Adipocyte (in vitro differentiated cells): ENCODE measurements around the gene CCHCR1.

Experiments used
- DNase-seq: peaks from one replicate; pipeline ENCODE4 v3.0.0-alpha.2; 2015; ENCODE audit warnings: low read depth
- H3K27me3 ChIP-seq: replicated peaks from 2 replicates; pipeline ENCODE4 v1.7.0; 2013; ENCODE audit warnings: mild to moderate bottlenecking, low read length, moderate library complexity; ENCODE audit not compliant: control insufficient read depth, insufficient read depth
- H3K36me3 ChIP-seq: 2 replicates; pipeline ENCODE4 v1.7.0; 2013; ENCODE audit warnings: low read length, mild to moderate bottlenecking, moderate library complexity; ENCODE audit not compliant: control insufficient read depth, insufficient read depth, severe bottlenecking
- H3K4me1 ChIP-seq: 2 replicates; pipeline ENCODE4 v1.7.0; 2013; ENCODE audit warnings: mild to moderate bottlenecking, low read length, moderate library complexity; ENCODE audit not compliant: control insufficient read depth, insufficient read depth
- H3K4me3 ChIP-seq: 2 replicates; pipeline ENCODE4 v1.7.0; 2013; ENCODE audit warnings: mild to moderate bottlenecking, low read length, moderate library complexity
- H3K9ac ChIP-seq: 2 replicates; pipeline ENCODE4 v1.7.0; 2013; ENCODE audit warnings: mild to moderate bottlenecking, low read length, moderate library complexity
- H3K9me3 ChIP-seq: 2 replicates; pipeline ENCODE4 v1.7.0; 2013; ENCODE audit warnings: mild to moderate bottlenecking, low read length, moderate library complexity; ENCODE audit not compliant: control insufficient read depth

The CCHCR1 gene

DNA sequence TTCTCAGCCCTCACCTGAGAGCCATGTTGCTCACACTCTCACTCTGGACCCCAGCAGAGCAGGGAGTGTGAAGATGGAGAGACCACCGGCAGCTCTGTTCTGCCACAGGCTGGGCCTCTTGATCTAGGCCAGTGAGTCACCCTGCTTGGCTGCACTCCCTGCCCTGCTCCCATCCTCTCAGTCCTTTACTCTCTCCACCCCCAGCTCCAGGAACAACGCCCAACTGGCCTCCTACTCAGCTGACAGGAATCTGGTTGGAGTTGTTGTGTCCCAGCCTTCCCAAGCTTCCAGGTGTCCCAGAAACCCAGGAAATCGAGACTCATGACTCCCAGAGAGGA is 43.1 kb downstream of the CCHCR1 start, which contains the start of gene PSORS1C1:
PSORS1C1 (plus strand) TSS at position 260 of the 338 bp plus-strand sequence. CDS start 14,833 bp downstream, outside the sequence.
- Histone ChIP-seq H3K27me3 (peaks cover 20% of the 10 kb centered on the region), H3K9me3 (no peaks in the 10 kb centered on the region), H3K4me3 (peak within 1 kb of the TSS; percentile 60), H3K9ac (peak within 1 kb of the TSS; percentile 72), H3K4me1 (peaks cover 30% of the 10 kb centered on the region), H3K36me3 (no peaks in the 10 kb centered on the region)
- DNase-seq, result peak; percentile 95

DNA sequence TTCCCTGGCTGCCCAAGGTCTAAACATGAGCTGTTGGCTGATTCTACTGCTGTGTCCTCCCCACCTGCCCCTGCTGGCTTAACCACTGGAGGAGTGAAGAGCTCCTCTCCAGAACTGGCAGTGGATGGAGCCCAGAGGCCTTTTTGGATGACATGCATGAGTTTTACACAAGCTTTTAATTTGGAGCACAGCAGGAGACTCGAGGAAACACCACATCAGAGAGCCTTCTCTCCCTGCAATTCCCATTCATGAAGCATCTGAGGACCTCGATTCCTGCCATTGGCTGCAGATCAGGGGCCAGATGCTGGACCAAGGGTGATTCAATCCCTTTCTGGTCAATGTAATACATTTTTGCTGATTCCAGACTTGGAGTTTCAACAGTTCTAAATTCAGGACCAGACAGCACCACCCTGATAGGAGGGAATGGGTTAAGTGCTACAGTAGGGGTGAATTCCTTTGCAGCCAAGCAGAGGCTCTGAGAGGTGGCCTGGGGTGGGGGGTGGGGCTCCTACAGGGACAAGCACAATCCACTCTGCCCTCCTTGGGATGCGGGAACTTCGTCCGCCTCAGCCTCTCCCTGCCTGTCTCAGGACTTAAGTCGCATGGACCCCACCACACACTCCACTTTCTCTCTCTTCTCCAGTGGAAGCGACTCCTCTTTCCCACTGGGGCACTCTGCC is 43.6 kb downstream of the CCHCR1 start:
- Histone ChIP-seq H3K9me3 (no peaks in the 10 kb centered on the region), H3K27me3 (peaks cover 23% of the 10 kb centered on the region), H3K4me3 (peak overlapping the region; percentile 20), H3K9ac (peak overlapping the region; percentile 72), H3K36me3 (no peaks in the 10 kb centered on the region), H3K4me1 (peaks cover 30% of the 10 kb centered on the region)
- DNase-seq, result peak; percentile 65

DNA sequence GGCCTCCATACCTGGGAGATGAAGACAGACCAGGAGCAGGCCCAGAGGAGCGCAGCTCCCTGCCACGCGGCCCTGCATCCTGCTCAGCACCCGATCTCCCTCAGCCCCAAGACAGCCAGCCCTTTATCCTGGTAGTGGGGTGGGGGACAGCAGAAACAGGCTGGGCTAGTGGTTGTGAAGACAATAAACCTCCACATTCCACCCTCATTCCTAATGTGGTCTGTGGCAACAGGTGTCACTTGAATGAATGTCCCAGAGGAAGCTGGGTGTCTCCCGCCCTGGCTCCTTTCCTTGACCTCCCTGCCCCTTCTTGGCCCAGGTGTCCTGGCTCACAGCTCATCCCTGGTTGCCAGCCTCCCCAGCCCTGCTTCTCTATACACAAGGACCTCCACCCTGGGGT is 45.1 kb downstream of the CCHCR1 start, which contains the start of gene C6orf15:
C6orf15 (minus strand) TSS at position 98 of the 400 bp plus-strand sequence; CDS start at position 78, 20 bp downstream.
- H3K4me3 ChIP-seq, result no peak within 1 kb of the TSS

DNA sequence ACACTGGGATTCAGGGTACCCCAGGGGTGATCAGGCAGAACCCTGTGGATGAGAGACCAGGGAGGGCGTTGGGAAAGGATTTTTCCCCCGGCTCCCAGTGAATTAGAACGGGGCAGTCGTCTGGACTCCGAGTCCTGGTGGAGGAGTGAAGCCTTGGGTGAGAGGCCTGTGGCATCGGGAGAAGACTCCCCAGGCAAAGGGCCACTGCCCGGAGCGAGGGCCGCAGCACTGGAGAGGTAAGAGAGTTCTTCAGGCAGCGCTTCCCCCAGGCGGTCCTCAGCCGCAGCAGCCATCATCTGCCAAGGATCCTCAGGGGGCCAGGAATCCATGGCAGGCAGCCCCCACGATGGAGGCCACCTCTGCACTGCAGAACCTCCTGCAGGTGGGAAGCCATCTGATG is 45.9 kb downstream of the CCHCR1 start:
- Histone ChIP-seq H3K27me3 (peaks cover 26% of the 10 kb centered on the region), H3K9me3 (no peaks in the 10 kb centered on the region), H3K36me3 (no peaks in the 10 kb centered on the region), H3K9ac (no peak overlapping the region), H3K4me1 (peaks cover 23% of the 10 kb centered on the region), H3K4me3 (no peak overlapping the region)
- no peak for DNase-seq

More for the DNA sequence above, 45.1 kb downstream of the CCHCR1 start, which contains the start of gene C6orf15:
- no peaks in the 10 kb centered on the region for H3K36me3 ChIP-seq
- peaks cover 22% of the 10 kb centered on the region for H3K27me3 ChIP-seq
- H3K4me1 ChIP-seq, result peaks cover 28% of the 10 kb centered on the region
- H3K9me3 ChIP-seq, result no peaks in the 10 kb centered on the region
- H3K9ac ChIP-seq, result no peak within 1 kb of the TSS
- DNase-seq, result no peak

DNA sequence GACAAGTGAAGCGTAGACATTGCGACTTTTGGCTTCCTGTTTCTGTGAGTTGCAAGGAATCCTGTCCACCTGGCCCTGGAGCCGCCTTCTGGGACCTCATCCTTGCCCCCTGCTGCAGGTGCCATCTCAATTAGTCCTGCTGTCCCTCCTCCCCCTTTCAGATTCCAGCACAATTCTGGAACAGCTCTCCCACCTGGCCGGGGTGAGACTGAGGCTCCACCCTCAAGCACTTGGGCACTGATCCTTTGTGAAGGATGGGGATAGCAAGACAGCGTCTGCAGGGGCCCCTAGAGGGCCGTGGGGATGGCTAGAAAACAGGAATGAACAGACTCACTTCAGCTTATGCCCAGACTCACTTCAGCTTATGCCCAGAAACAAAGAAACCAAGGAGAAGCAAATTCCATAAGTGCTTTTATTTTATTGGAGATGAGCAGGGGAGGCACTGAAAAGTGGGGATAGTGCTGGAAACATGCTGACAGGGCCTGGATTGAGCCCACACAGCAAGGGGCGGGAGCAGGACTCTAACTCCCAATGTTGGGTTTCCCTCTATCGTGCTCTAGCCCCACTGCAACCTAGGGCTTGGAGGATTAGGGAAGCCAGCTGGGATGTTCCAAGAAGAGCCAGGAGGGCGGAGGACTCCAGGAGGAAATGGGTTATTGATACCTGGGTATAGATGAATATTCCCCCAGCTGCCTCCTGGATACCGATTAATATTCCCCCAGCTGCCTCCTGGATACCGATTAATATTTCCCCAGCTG is 46.6 kb downstream of the CCHCR1 start:
- Histone ChIP-seq H3K4me3 (no peak overlapping the region), H3K9me3 (no peaks in the 10 kb centered on the region), H3K36me3 (no peaks in the 10 kb centered on the region), H3K27me3 (peaks cover 28% of the 10 kb centered on the region), H3K4me1 (peaks cover 23% of the 10 kb centered on the region), H3K9ac (no peak overlapping the region)
- DNase-seq, result no peak

DNA sequence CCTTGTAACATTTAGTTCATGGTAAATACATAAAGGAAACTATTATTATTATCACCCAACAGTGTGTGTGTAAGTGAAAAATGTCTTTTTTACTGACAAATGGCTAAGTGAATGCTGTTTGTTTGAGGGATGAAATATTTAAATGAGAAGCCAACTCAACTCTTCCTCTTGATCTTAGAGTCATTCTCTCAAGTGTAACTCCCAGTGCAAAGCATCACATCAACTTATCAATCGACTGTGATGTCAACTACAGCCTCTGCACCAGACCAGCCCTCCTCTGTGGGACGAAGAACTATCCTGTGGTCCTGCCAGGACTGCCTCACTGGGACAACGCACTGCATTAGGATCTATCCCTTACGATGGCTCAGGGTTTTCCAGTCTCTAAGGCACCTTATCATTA is 50.5 kb downstream of the CCHCR1 start:
- no peaks in the 10 kb centered on the region for H3K9me3 ChIP-seq
- no peak for DNase-seq
- H3K4me1 ChIP-seq, result no peaks in the 10 kb centered on the region
- no peaks in the 10 kb centered on the region for H3K36me3 ChIP-seq
- no peak overlapping the region for H3K4me3 ChIP-seq
- H3K27me3 ChIP-seq, result peaks cover 30% of the 10 kb centered on the region
- no peak overlapping the region for H3K9ac ChIP-seq

DNA sequence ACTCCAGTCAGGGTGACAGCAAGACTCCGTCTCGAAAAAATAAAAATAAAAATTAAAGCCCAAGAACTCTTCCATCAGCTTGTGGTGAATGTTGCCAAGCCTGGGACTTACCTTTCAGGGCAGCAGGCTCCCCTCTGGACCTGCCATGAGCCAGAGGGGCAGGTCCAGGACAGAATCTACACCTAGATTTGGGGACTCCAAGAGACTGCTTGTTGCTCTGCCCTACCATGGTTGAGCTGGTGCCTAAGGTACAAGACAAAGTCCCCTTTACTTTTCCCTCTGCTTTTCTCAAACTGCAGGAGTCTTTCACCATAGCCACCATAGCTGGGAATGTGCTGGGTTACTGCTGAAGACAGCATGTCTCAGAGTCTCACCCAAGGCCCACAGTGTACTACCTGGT is 54.5 kb downstream of the CCHCR1 start:
- Histone ChIP-seq H3K4me1 (no peaks in the 10 kb centered on the region), H3K9me3 (no peaks in the 10 kb centered on the region), H3K4me3 (no peak overlapping the region), H3K9ac (no peak overlapping the region), H3K36me3 (no peaks in the 10 kb centered on the region), H3K27me3 (peaks cover 10% of the 10 kb centered on the region)
- no peak for DNase-seq

DNA sequence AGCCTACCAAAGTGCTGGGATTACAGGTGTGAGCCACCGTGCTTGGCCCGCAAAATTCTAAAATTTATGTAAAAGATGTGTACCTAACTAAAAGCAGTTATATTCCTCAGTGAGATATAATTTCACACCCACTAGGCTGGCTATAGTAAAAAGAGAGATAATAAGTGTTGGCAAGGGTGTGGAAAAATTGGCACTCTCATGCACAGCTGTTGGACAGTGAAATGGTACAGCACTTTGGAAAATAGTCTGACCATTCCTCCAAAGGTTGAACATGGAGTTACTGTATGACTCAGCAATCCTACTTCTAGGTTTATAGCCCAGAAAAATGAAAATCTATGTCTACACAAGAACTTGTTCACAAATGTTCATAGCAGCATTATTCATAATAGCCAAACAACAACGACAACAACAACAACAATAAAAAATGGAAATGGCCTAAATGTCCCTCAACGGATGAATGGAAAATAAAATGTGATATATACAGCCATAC is 59.1 kb downstream of the CCHCR1 start:
- Histone ChIP-seq H3K9me3 (no peaks in the 10 kb centered on the region), H3K4me3 (no peak overlapping the region), H3K4me1 (no peaks in the 10 kb centered on the region), H3K36me3 (no peaks in the 10 kb centered on the region), H3K27me3 (peaks cover 3% of the 10 kb centered on the region), H3K9ac (no peak overlapping the region)
- DNase-seq, result no peak

DNA sequence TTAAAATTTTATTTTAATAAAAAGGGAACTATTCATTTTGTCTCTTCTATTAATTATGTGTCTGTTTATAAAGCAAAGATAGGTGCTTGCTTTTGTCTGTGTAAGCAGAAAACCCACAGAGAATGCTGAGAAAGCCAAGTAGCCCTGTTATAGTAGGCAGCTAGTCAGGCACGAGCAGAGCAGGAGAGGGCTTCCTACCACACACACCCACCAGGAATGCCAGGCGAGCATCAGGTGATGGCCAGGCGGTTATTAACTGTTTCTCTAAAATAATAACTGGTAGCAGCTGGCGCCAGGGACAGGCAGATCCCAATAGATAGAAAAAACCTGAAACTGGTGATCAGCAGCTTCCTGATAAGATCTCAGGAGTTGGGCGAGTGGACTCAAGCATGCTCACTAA is 60.9 kb downstream of the CCHCR1 start:
- Histone ChIP-seq H3K9ac (no peak overlapping the region), H3K27me3 (peaks cover 3% of the 10 kb centered on the region), H3K4me3 (no peak overlapping the region), H3K36me3 (no peaks in the 10 kb centered on the region), H3K9me3 (no peaks in the 10 kb centered on the region), H3K4me1 (no peaks in the 10 kb centered on the region)
- no peak for DNase-seq

DNA sequence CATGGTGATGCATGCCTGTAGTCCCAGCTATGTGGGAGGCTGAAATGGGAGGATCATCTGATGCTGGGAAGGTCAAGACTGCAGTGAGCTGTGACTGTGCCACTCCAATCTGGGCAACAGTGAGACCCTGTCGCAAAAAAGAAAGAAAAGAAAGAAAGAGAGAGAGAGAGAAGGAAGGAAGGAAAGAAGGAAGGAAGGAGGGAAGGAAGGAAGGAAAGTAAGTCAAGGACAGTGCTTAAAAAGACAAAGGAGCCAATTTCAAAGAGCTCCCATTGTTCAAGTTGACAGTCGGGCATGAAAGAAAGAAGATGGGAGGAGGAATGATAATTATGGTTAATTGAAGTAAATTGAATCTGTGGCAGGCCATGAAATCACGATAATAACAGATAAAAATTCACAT is 61.4 kb downstream of the CCHCR1 start:
- no peak for DNase-seq
- Histone ChIP-seq H3K36me3 (no peaks in the 10 kb centered on the region), H3K9ac (no peak overlapping the region), H3K9me3 (no peaks in the 10 kb centered on the region), H3K27me3 (peaks cover 3% of the 10 kb centered on the region), H3K4me1 (no peaks in the 10 kb centered on the region), H3K4me3 (no peak overlapping the region)

DNA sequence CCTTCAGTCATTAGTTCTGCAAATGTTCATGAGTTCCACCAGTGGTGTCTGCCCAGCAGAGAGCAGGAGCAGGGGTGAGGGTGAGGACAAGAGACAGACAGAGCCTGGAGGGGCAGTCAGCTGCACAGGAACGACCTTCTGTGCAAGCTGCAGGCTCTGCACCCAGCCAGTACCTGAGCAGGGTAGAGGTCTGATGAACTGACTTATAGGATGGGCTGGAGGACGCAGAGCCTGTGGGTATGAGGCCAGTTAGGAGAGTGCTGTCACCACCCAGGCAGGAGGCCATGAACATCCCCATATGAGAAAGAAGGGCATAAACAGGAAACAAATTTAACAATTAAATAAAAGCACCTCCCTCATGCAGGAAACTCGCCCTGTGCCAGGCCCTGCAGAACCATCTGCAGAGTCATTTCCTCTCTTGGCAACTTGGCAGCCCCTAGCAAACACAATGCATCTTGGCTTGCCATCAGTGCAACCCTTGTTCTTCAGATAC is 63.2 kb downstream of the CCHCR1 start:
- Histone ChIP-seq H3K27me3 (peaks cover 3% of the 10 kb centered on the region), H3K9ac (no peak overlapping the region), H3K4me1 (no peaks in the 10 kb centered on the region), H3K36me3 (no peaks in the 10 kb centered on the region), H3K4me3 (no peak overlapping the region), H3K9me3 (no peaks in the 10 kb centered on the region)
- DNase-seq, result no peak
